ENCODE data around the gene ITGA6. TPM values are rescaled to one million over a fixed set of nuclear protein-coding genes. Genes with fewer than 3 reads are reported as not detected.
A peak's percentile ranks its signal among the peaks of the same experiment; 100 is the strongest.

Gene ITGA6
- total RNA-seq (2014; rRNA removed; shearing (Covaris generic); ENCODE audit: low replicate concordance): 18.9 and 22.2 TPM in 2 replicates

- DNase-seq (ENCODE audit: low read depth): peak; percentile 87
- in situ Hi-C loops (cut with HindIII; ENCODE audit: low pct_unique_long_range_greater_than_20kb, low sequenced_read_pairs): no loop called here
Measured at GRCh38 chr2:172427256-172427989, at the start of gene ITGA6. ITGA6 (plus strand) TSS chr2:172427586.

GRCh38 chr2:172380436-172381274 lies 46.7 kb upstream of the ITGA6 start:
- no peak for DNase-seq (ENCODE audit: low read depth)
- in situ Hi-C loops (cut with HindIII; ENCODE audit: low pct_unique_long_range_greater_than_20kb, low sequenced_read_pairs): no loop called here

- DNase-seq (ENCODE audit: low read depth): no peak
- in situ Hi-C loops (cut with HindIII; ENCODE audit: low pct_unique_long_range_greater_than_20kb, low sequenced_read_pairs): no loop called here
Measured at GRCh38 chr2:172381275-172382027, 45.9 kb upstream of the ITGA6 start.

GRCh38 chr2:172387361-172387760 lies 40.0 kb upstream of the ITGA6 start:
- in situ Hi-C loops (cut with HindIII; ENCODE audit: low pct_unique_long_range_greater_than_20kb, low sequenced_read_pairs): no loop called here
- no peak for DNase-seq (ENCODE audit: low read depth)

GRCh38 chr2:172389685-172390339 lies 37.6 kb upstream of the ITGA6 start:
- in situ Hi-C loops (cut with HindIII; ENCODE audit: low pct_unique_long_range_greater_than_20kb, low sequenced_read_pairs): no loop called here
- DNase-seq (ENCODE audit: low read depth): no peak

GRCh38 chr2:172394002-172394401 lies 33.4 kb upstream of the ITGA6 start:
- no peak for DNase-seq (ENCODE audit: low read depth)
- in situ Hi-C loops (cut with HindIII; ENCODE audit: low pct_unique_long_range_greater_than_20kb, low sequenced_read_pairs): no loop called here

GRCh38 chr2:172395503-172395902 lies 31.9 kb upstream of the ITGA6 start:
- DNase-seq (ENCODE audit: low read depth): no peak

GRCh38 chr2:172397148-172397834 lies 30.1 kb upstream of the ITGA6 start:
- no peak for DNase-seq (ENCODE audit: low read depth)
- in situ Hi-C loops (cut with HindIII; ENCODE audit: low pct_unique_long_range_greater_than_20kb, low sequenced_read_pairs): no loop called here

More at GRCh38 chr2:172395503-172395902, 31.9 kb upstream of the ITGA6 start:
- in situ Hi-C loops (cut with HindIII; ENCODE audit: low pct_unique_long_range_greater_than_20kb, low sequenced_read_pairs): no loop called here

- in situ Hi-C loops (cut with HindIII; ENCODE audit: low pct_unique_long_range_greater_than_20kb, low sequenced_read_pairs): no loop called here
- DNase-seq (ENCODE audit: low read depth): no peak
Measured at GRCh38 chr2:172398440-172398839, 28.9 kb upstream of the ITGA6 start.

- in situ Hi-C loops (cut with HindIII; ENCODE audit: low pct_unique_long_range_greater_than_20kb, low sequenced_read_pairs): no loop called here
- no peak for DNase-seq (ENCODE audit: low read depth)
Measured at GRCh38 chr2:172399765-172400164, 27.6 kb upstream of the ITGA6 start.

GRCh38 chr2:172402198-172402597 lies 25.2 kb upstream of the ITGA6 start:
- in situ Hi-C loops (cut with HindIII; ENCODE audit: low pct_unique_long_range_greater_than_20kb, low sequenced_read_pairs): no loop called here
- no peak for DNase-seq (ENCODE audit: low read depth)

- in situ Hi-C loops (cut with HindIII; ENCODE audit: low pct_unique_long_range_greater_than_20kb, low sequenced_read_pairs): no loop called here
- DNase-seq (ENCODE audit: low read depth): no peak
Measured at GRCh38 chr2:172403402-172403801, 24.0 kb upstream of the ITGA6 start.

- DNase-seq (ENCODE audit: low read depth): no peak
- in situ Hi-C loops (cut with HindIII; ENCODE audit: low pct_unique_long_range_greater_than_20kb, low sequenced_read_pairs): no loop called here
Measured at GRCh38 chr2:172403881-172404468, 23.4 kb upstream of the ITGA6 start.

GRCh38 chr2:172404824-172405223 lies 22.6 kb upstream of the ITGA6 start:
- in situ Hi-C loops (cut with HindIII; ENCODE audit: low pct_unique_long_range_greater_than_20kb, low sequenced_read_pairs): no loop called here

GRCh38 chr2:172405673-172406072 lies 21.7 kb upstream of the ITGA6 start:
- no peak for DNase-seq (ENCODE audit: low read depth)
- in situ Hi-C loops (cut with HindIII; ENCODE audit: low pct_unique_long_range_greater_than_20kb, low sequenced_read_pairs): no loop called here

More at GRCh38 chr2:172404824-172405223, 22.6 kb upstream of the ITGA6 start:
- no peak for DNase-seq (ENCODE audit: low read depth)

- DNase-seq (ENCODE audit: low read depth): no peak
- in situ Hi-C loops (cut with HindIII; ENCODE audit: low pct_unique_long_range_greater_than_20kb, low sequenced_read_pairs): no loop called here
Measured at GRCh38 chr2:172408143-172408766, 19.1 kb upstream of the ITGA6 start.

GRCh38 chr2:172409042-172409441 lies 18.3 kb upstream of the ITGA6 start:
- DNase-seq (ENCODE audit: low read depth): no peak
- in situ Hi-C loops (cut with HindIII; ENCODE audit: low pct_unique_long_range_greater_than_20kb, low sequenced_read_pairs): no loop called here

Measured in Caki2 (cell line).